AML-193 (cell line): ENCODE measurements around the gene SEPTIN11.
"Not testable (repeated sequence)": the region's sequence is repeated elsewhere in the genome, so short reads cannot be mapped to it uniquely, and the experiment has no call there.

Source experiments
- DNase-seq, 2 experiments: peaks; one replicate each; lab custom pipeline; 2025; lab: John Stamatoyannopoulos, UW

SEPTIN11 gene

DNA sequence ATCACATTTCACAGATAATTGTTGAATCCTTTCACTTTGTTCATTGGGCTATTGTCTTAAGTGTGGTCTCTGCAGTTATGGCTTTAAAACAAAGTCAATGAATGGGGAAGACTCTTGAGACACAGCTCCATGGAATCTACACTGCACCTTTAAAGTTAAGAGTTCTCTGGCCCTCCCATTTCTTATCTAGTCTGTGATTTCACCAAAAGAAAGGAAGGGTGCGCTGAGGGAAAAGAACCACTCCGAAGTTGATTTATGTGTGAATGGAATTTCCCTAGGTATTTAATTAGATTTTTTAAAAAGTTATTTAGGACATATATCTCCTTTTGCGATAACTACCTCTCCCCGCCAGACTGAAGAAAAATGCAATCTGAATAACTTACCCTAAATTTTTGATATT lies 2.5 kb downstream of the SEPTIN11 start:
- no peak for DNase-seq

DNA sequence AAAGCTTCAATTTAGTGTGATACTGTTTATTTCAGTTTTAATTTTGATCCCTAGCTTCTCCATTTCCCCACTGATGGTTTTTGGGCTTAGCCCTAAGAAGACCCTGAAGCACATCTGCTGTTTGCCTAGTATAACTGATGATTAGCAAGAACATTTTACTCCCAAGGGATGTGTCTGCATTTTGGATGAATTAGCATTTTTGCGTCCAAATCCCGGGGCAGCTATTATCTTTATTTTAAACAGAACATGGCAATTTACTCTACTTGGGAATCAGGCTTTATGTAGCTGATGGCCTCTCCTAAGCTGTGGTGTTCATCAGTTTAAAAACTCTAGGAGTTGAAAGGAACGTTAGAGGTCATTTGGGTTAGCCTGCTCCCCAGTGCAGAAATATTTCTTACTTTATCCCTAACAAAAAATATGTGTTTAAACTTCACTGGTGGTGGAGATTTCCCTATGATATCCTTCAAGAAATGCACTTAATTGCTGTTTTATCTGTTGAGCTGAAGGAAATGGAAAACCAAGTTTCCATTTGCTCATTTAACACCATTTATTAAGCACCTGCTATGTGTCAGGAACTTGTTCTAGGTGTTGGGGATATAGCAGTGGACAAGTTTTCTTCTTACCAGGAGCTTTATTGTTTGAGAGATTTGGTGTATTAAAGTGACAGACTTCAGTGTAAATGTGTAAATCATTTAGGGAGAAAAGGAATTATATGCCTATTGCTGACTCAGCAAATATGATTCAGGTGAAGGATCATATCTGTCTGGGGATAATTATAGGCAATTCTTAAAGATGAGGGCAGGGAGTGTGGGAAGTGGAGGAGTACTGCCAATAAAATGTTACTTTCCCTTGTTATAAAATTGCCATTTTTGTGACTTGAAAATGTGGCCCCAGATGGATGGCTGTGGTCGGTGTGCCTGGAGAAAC lies 3.4 kb downstream of the SEPTIN11 start:
- DNase-seq, result no peak

DNA sequence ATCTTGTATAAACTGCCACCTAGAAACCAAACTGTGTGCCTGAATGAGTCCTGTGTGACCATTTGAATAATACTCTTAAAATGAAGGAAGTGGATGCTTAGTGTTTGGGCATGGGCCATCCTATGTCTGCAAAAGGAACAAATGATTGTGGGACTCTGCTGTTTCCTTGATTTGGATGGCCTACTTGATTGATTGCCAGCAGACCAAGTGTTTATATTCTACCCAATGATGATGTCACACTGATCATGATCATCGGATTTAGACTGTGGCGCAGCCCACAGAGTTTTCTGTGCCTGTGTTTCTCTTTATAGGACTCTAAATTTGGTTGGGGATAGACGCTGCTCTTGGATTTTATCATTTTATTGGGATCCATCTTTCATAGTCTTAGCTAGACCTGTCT lies 4.4 kb downstream of the SEPTIN11 start:
- DNase-seq, result no peak

DNA sequence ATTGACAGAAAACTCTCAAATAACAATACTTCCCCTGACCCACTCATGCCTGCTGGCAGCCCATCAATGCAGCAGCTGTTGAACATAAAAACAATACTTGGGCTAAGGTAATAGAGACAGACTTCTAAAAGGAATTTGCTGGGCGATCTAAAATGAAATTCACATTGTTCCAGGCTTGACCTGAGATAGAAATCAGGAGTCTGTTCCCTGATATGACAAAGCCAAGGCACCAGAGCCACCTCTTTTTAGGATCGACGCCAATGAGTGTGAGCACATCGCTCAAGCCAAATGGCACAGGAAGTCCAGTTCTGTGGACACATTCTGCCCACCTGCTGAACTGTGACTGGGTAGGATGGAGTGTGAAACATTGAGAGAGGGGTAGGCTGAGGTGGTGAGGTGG lies 4.9 kb downstream of the SEPTIN11 start:
- no peak for DNase-seq

DNA sequence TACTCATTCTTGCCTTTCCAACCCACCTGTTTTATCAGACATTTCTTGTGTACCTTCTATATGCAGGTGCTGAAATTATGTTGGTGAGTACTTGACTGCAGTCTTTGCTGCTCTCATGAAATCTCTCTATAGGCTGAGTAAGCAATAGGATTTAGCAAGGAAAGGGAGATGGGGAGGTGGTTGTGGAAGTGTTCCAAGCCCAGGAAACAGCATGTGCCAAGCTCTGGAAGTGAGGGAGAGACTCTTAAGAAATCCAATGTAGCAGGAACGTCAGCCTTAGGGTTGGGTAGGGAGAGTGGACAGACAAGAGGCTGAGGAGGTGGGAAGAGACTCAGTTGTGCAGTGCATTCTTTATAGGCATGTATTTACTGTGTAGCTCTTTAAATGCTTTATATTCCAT lies 5.6 kb downstream of the SEPTIN11 start:
- DNase-seq, result no peak

DNA sequence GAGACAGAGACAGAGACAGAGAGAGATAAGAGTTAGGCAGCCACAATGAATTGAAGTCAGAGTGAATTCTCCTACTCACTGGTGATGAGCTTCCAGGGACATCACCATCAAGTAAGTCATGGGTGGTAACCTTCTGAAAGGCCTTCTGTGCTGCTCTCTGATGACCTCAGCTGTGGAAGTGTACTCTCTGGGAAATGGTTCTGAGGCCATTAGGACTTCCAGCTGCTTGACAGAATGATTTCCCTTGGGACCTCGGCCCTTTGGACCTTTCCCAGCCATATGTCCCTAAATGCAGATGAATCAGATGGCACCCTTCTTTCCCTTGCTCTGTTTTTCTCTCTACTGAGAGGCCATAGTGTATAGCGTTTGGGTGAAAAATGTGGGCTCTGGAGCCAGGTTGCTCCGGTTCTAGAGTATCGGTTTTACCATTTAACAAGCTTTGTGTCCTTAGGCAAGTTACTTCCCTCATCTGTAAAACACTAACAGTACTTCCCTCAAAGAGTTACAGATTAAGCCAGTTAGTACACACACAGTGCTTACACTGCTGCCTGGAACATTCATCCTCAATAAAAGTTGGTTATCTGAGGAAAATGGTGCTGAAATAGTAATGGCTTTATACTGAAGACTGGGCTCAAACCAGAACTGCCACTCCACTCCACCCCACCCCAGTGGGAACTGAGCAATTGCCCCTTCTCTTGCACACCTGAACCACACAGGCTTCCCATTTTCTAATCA lies 7.6 kb downstream of the SEPTIN11 start:
- DNase-seq, result no peak

DNA sequence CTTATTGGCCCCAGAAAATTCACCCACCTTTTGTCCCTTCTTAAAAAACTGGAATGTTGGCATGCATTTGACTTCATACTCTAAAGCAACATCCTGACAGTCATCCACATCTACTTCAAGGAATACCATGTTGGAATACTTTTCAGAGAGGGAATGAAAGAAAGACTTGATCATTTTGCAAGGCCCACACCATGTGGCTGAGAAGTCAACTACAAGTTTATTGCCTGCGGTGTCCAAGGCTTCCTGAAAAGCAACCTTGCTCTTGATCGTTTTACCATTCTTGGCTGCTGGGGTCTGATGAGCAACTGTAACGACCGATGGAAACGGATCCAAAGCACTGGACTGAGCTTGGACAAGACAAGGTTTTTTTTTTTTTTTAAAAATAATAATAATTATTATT lies 9.3 kb downstream of the SEPTIN11 start:
- no peak for DNase-seq

DNA sequence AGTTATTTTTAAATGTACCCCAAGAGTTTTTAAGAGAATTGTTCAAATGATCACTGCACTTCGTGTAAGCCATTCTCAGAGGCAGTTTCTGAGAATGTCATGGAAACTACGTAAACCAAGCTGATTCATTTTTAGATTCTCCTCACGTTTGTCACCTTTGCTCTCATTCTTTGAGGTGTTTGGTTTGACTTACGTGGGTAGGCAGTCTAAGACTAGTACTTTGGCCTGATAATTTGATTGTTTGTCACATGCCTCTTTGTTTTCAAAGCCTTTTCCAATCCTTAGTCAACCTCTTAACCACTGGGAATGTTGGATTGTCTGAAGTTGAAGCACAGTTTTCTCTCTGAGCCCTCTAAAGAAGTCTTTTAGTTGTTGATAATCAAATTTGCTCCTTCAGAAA lies 10.5 kb downstream of the SEPTIN11 start:
- no peak for DNase-seq

DNA sequence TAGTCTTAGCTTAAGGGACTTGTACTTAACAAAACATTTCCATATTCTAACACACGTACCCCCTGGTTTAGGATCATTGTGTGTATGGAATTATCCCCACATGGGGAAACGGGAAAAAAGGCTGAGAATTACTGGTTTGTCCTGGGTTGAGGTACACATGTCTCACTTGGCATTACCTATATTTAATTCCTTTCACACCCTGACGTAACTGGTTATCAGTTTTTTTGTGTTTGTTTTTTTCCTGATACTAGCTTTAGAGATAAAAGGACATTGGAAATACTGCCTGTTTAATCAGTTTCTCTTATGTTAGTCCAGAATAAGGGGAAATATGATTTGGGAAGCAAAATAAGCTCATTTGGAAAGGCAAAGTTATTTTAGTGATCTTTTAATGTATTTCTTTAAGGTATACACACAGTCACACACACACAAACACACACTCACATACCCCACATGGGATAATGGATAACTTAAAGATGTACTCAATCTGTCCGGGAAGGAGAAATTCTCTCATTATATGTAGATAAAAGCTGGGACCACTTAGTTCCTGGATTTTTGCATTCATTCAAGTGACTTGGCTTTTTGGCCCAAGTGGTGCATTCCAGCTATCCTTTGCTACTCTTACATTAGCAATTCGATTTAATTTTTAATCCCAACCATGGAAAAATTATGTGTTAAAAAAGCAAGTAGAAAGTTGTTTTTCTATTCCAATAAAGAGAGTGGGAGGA lies 13.0 kb downstream of the SEPTIN11 start:
- no peak for DNase-seq

DNA sequence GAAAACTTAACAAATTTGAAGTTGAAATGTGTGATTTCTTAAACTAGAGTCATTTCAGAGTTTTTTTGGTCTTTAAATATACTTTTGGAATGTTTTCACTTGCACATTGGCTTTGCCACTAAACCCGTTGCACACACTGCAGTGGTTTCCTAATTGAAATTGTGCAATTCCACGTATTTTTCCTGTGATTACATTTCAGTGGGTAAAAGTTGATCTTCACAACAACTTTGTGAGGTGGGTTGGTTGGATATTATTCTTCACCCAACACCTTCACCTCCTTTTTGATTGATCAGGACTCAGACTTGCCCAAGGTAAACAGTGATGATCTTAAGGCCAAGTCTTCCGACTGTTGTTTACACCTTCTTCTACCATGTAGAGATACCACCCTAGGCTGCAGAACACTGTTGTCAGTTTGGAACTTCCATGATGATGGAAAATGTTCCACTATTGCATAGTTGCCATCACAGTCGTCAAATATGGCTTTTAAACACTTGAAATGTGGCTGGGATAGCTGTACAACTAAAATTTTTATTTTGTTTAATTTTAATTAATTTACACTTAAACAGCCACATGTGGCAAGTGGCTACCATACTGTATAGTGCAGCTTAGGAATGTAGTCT lies 13.7 kb downstream of the SEPTIN11 start:
- DNase-seq, result no peak

DNA sequence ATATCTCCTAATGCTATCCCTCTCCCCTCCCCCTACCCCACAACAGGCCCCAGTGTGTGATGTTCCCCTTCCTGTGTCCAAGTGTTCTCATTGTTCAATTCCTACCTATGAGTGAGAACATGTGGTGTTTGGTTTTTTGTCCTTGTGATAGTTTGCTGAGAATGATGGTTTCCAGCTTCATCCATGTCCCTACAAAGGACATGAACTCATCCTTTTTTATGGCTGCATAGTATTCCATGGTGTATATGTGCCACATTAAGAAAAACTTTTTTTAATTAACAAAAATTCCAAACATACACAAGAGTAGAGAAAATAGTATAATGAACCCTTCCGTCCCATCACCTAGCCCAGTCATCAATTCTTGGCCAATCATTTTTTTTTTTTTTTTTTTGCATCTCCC lies 14.4 kb downstream of the SEPTIN11 start:
- DNase-seq, result not testable (repeated sequence)

DNA sequence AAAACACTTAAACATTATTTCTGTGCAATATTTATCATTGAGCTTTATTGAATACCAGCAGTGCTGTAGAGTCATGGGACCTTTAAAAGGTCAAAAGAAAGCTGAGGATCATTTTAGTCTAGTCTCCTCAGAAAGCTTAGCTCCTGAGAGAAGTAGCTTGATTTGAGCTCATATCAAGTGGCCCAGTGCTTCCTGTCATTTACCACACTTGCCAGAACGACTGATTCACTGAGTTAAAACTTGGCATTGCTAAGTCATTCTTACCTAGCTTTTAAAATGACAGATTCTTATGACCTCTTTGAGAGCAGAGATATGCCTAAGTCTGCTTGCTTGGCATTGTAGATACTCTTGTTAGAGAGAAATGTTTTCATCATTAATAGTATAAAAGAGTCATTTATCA lies 15.2 kb downstream of the SEPTIN11 start:
- no peak for DNase-seq

DNA sequence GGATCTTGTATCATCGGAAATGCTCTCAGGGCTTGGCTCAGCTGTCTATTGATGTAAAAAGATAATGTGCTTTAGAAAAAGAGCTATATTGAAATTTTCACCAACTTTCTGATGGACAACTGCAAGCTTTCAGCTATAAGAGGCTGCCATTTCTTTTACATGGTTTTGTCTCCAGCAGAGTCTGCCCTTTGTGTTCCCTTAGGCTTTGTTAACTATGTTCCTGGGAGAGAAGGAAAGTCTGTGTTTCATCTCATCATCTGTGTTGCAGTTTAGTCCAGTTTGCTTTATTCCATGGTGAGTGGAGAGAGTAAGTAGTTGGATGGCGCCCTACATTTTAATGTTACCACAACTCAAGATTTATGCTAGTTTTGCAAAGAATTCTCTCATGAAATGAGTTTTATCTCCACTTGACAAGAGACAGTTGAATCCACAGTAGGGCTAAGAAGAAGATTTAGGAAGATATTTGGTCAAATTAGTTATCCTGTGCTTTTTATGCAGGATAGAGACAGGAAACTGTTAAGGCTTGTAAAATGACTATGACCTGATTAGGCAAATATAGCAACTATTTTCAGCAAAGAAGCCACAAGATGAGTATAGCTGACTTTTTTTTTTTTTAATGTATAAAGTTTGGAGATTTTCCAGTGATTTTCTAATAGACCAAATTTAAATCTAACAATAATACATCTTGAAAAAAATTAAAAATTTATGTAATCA lies 16.5 kb downstream of the SEPTIN11 start:
- no peak for DNase-seq

DNA sequence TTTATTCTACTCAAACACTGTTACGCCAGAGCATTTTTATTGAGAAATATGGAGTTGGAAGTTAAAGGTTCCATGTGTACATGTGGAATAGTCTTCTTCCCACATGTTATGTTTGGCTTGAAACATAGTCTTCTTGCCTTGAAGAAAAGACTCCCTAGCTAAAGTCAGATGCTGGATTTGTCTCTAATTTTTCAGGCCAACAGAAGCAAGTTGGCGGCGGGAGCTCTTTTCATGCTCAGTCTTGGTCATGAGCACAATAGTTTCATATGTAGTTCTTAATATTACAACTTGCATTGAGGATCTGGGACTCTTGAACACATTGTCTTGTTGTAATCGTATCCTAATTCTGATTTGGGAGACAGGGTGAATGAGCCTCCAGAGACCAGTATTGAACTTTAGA lies 19.4 kb downstream of the SEPTIN11 start:
- DNase-seq, result no peak

DNA sequence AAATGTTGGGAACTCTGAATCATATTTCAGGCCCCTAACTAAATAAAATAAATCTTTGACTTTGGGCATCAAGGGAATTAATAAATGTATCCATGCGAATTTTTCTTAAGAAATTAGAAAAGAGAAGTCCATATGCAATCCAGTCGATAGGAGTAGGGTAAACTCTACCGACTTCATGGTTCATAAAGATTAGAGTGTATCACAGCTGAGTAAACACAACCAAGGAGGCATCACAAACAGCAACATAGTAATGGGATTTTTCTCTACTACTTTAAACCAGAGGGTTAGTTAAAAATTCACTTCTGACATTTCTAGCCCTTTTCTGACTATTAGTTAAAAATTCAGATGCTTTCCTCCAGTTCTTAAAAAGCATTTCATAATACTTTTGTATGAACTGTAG lies 19.9 kb downstream of the SEPTIN11 start:
- no peak for DNase-seq

DNA sequence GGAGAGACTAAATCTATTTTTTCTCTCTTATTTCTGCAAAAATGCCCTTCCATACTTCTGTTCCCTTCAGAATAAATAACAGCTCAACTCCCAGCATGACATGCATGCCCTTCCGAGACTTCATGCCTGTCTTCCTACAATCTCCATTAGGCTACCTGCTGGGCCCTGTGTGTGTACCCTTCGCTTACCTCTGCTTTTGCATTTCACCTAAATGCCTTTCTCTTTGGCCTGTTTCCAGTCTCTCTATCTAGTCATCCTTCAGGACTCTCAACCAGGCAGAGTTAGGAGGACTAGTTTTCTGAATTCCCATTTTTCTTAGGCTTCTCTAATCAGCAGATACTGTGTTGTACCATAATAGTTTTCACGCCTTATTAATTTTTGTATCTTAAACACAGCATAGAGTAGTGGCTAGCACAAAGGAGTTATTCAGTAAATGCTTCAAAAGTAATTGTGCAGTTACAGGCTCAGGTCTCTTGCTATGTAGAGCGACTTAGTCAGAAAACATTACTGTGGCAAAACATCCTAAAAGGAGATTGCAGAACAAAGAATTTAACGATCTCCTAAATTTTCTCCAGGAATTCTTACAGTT lies 20.5 kb downstream of the SEPTIN11 start:
- no peak for DNase-seq

DNA sequence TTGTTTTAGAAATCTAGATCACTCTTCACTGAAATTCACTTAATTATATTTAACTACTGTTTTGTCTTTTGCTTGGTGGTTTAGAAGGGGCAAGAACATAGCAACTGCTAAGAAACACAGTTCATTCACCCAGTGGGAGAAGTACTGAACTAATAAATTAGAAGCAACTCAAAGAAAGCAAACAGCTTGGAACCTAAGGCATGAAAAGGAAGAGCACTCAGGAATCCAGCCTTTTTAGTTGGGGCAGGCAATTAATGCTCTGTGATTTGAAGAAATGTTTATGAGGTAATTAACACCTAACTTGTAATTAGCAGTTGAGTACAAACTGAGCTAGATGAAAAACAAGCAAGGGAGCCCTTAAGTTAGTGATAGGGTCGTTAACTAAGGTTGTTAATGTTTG lies 22.8 kb downstream of the SEPTIN11 start:
- DNase-seq, result no peak

DNA sequence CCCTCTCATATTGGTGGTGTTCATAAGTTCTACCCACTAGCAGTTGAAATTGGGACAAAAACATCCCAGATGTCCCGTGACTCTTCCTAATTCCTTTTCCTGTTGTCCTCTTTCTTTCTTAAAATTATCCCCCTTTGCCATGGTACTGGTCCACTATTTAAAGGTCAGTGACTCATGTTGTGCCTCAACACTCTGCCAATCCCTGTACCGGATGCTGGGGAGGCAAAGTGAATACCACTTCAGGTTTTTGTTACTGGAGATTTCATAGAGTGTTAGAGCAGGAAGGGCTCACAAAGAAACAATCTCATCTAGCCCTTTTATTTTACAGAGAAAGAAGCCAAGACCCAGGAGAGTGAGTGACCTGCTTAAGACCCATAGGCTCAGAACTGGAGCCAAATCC lies 24.6 kb downstream of the SEPTIN11 start:
- DNase-seq, result no peak

DNA sequence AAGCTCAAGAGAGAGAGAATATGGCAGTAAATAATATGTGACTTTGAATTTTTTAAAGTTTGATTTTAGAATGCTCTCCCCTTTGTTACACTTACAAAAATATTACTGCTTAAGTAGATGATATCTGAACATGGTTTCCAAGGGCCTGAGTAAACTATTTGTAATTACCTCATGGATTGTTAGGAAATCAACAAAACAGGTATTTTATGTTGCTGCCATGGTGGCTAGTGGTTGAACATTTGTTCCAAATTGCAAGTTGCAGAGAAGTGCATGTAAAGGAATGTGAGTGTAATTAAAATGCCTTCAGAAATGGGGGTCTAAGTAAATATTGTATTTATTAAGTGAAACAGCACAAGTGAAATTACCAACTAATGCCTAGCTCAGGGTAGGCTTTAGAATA lies 27.6 kb downstream of the SEPTIN11 start:
- no peak for DNase-seq

DNA sequence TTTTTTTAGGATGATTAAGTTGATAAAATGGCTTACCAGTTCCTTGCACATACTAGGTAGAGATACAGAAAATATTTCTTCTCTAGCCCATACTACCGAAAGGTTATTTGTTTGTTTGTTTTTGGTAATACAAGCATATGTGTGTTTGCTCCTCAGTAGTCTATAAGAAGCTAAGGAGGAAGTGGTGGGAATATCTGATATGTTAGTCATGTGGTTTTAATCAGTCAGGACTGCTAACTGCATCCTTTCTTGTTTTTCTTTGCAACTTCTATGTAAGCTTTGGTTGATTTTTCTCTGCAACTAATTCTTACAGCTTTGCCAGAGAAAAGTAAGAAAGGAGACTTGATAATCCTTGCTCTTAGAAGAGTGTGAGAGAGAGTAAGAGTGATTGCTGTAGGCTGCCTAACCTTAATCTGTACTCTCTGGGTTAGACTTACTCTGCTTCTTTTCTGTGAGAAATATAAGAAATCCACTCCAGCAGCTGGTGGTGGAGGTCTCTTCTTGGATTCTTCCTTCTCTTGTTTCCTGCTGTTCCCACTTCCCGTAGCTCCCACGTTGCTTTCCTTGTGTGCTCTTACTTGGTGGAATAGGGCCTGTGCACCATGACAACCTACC lies 28.3 kb downstream of the SEPTIN11 start:
- no peak for DNase-seq

DNA sequence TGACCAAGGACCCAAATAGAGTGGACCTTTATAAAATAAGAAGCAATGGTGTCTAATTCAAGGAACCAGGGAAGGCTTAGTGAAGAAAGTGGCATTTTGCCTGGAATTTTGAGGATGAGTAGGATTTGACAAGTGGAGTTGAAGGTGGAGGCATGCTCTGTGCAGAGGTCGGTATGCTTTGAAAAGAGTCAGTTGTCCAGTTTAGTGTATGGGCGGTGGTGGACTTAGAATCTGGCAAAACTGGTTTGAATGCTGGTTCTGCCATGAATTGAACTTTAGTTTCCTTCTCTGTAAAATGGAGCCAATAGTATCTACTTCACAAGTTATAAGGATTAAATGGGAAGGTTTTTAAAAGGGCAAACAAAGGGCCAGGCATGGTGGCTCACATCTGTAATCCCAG lies 29.7 kb downstream of the SEPTIN11 start:
- no peak for DNase-seq
